A673 (cell line): ENCODE results near the gene CHCHD3.

Source experiments
- EZH2 ChIP-seq: fragments of 200-600 bp; sonication (generic); IDR thresholded peaks from 2 replicates; pipeline ENCODE4 v1.6.1; 2017; ENCODE audit warnings: borderline replicate concordance, low read depth, mild to moderate bottlenecking, mixed read lengths, antibody characterized with exemption, low read length; ENCODE audit not compliant: poor library complexity, severe bottlenecking
- TF ChIP-seq, protein P1 (sequence below): fragments of 300-800, 200-600 bp; sonication (generic); conservative IDR thresholded peaks from 2 replicates; pipeline ENCODE4 v1.5.1; 2017; ENCODE audit warnings: low read depth, mild to moderate bottlenecking, antibody characterized with exemption, low read length, moderate library complexity, mixed read lengths

DNA sequence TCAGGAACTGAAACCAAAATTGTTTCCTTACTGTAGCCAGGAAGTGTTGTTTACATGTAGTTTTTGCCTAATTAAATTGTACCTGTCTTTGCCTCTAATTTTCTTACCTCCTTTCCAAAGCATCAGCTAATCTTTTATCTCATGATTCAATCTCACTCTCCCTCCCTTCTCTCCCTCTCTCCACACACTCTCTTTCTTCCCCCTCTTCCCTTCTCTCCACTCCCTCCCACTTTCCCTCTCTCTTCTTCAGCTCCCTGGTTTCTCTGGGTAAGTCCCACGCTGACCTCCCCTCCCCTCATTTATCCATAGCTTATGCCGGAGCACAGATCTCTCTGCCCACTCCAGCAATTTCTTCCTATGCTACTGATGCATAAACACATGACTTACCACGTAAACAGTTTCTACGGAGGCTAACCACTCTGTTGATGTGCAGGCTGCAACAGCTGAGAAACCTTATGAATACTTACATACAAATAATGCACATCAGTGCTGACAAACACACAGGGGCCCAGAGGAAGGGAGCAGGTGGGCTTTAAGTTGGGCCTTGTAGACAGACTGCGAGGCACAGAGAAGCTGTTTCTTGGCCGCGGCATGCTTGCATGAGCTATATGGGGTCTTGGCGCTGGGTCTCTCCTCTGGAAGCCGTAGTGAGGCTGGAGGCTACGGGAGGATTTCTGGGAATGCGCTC lies 331.2 kb downstream of the CHCHD3 start:
- TF ChIP-seq, protein P1, sequence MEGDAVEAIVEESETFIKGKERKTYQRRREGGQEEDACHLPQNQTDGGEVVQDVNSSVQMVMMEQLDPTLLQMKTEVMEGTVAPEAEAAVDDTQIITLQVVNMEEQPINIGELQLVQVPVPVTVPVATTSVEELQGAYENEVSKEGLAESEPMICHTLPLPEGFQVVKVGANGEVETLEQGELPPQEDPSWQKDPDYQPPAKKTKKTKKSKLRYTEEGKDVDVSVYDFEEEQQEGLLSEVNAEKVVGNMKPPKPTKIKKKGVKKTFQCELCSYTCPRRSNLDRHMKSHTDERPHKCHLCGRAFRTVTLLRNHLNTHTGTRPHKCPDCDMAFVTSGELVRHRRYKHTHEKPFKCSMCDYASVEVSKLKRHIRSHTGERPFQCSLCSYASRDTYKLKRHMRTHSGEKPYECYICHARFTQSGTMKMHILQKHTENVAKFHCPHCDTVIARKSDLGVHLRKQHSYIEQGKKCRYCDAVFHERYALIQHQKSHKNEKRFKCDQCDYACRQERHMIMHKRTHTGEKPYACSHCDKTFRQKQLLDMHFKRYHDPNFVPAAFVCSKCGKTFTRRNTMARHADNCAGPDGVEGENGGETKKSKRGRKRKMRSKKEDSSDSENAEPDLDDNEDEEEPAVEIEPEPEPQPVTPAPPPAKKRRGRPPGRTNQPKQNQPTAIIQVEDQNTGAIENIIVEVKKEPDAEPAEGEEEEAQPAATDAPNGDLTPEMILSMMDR: no peak
- no peak for TF ChIP-seq EZH2
